HG03159 (cell line): ENCODE results near the gene CRY2.

Experiments
- ATAC-seq: cut with Tn5 transposase; IDR thresholded peaks from one replicate; pipeline ENCODE4 v1.9.1; 2021; ENCODE audit warnings: mild to moderate bottlenecking, moderate library complexity; ENCODE audit not compliant: unreplicated experiment

CRY2 gene

GRCh38 chr11:45917286-45917622 is 70.0 kb downstream of the CRY2 start:
- peak; percentile 1 for ATAC-seq

- peak; percentile 91 for ATAC-seq
Measured at GRCh38 chr11:45917623-45918330, 70.5 kb downstream of the CRY2 start, which contains the start of gene PEX16. Gene PEX16 (minus strand): TSS chr11:45917877. CDS start chr11:45917811, 66 bp downstream.

GRCh38 chr11:45918331-45918941 is 71.2 kb downstream of the CRY2 start:
- no peak for ATAC-seq

GRCh38 chr11:45918962-45919675 is 71.8 kb downstream of the CRY2 start:
- no peak for ATAC-seq

DNA sequence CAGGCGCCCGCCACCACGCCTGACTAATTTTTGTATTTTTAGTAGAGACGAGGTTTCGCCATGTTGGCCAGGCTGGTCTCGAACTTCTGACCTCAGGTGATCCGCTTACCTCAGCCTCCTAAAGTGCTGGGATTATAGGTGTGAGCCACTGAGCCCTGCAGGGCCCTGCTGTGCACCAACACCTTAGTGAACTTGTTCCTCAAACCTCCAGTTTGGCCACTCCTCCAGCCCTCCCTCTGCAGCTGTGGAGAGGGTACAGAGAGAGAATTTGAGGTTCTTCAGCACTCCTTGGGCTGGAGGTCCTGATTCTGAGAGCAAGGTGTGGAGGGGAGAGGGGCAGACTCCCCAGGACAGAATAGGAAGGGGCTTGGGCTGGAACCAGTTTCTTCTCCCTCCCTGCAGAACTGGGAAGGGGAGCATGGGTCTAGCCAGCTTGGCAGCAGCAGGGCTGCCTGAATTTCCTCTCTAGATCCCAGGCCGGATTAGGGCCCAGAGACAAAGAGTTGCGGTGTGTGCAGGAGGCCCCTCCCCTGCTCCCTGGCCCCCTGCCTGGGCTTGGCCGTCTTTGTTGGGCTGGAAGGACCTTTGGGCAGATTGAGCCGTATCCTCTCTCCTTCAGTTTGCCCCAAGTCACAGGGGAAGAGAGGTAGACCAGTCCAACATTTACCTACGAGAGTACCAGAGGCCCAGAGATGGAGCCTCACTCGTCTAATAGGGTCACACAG is 72.7 kb downstream of the CRY2 start:
- ATAC-seq = no peak

DNA sequence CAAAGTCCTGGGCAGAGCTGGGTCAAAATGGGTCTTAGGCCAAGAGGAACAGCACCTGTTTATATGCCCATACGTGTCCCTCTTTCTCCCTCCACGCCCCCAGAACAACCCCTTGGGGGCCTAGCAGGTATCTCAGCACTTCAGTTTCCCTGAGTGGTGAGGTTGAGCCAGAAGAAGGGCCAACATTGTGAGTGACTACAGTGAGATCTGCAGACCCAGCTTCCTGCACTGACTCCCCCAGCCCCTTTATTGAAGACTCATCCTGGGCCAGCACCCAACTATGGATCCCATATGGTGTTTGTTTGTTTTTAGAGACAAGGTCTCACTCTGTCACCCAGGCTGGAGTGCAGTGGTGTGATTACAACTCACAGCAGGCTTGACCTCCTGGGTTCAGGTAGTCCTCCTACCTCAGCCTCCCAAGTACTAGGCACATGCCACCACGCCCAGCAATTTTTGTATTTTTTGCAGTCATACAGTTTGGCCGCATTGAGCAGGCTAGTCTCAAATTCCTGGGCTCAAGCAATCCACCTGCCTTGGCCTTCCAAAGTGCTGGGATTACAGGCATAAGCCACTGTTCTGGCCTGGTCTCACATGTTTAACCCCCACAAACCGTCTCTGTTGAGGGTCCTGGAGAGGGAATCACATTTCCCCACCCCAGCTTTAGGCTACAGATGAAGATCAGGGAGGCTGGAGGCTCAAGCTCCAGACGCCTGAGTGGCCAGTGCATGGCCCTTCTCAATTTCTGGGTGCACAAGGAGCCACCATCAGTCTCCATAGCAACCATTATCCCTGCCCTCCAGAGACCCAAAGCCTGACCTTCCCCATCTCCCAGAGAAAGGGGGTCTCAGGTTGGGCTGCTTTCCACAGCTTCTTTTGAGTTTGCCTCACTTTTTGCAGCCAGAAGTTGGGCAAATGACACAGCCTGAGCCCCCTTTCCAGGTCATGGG is 73.5 kb downstream of the CRY2 start:
- ATAC-seq = no peak

DNA sequence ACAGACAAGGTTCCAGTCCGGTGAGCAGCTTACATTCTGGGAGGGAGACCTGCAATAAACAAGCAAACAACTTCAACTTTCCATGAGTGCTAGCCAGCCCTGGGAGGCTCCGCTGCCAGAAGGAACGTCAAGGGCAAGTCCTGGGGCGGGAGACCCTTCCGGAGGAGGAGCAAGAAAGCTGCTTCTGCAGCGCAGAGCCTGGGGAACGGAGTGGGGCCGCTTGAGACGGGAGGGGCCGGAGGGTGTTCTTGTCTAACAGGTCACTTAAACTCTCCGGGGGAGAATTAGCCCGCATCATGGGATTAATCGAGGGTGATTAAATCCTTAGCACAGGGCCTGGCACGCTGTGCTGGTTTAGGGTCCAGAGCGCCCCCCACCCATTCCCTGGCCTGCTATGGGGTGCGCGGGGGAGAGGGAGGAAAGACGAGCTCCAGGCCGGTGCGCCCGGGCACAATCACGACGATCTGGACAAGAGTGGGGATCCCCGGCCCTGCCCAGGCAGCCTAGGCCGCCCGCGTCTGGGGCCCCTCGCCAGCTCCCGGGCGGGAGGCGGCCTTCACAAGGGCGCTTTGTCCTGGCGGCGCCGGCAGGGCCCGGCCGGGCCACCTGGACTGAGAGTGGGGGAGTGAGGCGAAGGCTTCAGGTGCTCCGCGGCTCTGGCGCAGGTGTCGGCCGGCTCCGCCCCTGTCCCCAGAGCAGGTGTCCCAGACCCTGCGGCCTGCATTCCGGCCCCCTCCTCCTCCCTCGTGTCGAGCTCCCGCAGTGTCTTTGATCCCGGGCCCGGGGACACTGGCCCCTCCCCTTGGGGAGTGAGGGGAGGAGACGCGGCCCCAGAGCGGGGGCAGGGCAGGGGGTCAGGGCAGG is 74.5 kb downstream of the CRY2 start:
- no peak for ATAC-seq

- ATAC-seq = no peak
Measured at GRCh38 chr11:45922425-45923082, 75.3 kb downstream of the CRY2 start, which contains the start of gene LARGE2. Gene LARGE2 (plus strand): TSS chr11:45922656. CDS start chr11:45922883, 227 bp downstream.

- ATAC-seq = no peak
Measured at GRCh38 chr11:45924036-45924915, 77.0 kb downstream of the CRY2 start.

DNA sequence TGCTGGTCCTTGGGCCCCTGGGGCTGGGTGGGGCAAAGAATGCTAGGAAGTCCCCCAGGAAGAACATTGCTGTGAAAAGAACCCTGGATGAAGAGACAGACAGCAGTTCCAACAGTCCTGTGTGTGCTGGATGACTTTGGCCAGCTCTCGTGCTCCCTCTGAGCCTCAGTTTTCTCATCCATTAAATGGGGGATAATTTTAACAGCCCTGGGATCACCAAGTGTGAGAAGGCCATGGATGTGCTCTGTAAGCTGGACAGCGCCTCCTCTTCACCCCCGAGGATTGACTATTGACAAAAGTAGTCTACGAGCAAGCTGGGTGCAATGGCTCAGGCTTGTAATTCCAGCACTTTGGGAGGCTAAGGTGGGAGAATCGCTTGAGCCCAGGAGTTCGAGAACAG is 77.7 kb downstream of the CRY2 start:
- ATAC-seq = no peak

DNA sequence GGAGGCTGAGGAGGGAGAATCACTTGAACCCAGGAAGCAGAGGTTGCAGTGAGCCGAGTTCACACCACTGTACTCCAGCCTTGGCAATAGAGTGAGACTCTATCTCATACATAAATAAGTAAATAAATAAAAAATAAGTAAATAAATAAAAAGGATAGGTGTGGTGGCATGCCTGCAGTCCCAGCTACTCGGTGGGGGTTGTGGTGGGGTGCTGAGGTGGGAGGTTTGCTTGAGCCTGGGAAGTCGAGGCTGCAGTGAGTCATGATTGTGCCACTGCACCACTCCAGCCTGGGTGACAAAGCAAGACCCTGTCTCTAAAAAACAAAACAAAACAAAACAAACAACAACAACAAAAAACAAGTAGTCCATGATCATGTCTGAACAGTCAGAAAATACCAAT is 78.3 kb downstream of the CRY2 start:
- ATAC-seq = no peak

DNA sequence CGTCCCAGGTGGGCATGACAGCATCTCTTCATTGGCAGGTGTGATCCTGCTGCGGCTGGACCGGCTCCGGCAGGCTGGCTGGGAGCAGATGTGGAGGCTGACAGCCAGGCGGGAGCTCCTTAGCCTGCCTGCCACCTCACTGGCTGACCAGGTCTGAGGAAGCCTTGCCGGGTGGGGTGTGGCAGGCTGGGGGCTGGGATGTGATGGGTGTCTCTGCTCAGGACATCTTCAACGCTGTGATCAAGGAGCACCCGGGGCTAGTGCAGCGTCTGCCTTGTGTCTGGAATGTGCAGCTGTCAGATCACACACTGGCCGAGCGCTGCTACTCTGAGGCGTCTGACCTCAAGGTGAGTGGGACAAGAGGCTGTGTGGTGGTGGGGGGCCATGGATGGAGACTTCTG is 78.7 kb downstream of the CRY2 start:
- ATAC-seq = no peak

GRCh38 chr11:45926536-45927331 is 79.5 kb downstream of the CRY2 start:
- ATAC-seq = no peak

DNA sequence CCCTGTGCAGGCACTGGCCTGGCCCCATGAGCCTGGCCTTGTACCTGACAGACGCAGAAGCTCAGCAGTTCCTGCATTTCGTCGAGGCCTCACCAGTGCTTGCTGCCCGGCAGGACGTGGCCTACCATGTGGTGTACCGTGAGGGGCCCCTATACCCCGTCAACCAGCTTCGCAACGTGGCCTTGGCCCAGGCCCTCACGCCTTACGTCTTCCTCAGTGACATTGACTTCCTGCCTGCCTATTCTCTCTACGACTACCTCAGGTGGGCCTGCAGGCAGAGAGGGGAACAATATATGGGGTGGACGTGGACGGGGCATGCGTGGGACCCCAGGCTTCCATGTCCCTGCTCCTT is 80.0 kb downstream of the CRY2 start:
- no peak for ATAC-seq

- no peak for ATAC-seq
Measured at GRCh38 chr11:45927684-45928413, 80.6 kb downstream of the CRY2 start.

- ATAC-seq = no peak
Measured at GRCh38 chr11:45928535-45929215, 81.4 kb downstream of the CRY2 start.
